IPS DF 4.7 (cell line): ENCODE data around the gene C11orf86.
"Not testable (repeated sequence)": the region's sequence is repeated elsewhere in the genome, so short reads cannot be mapped to it uniquely, and the experiment has no call there.

Source experiments
- DNase-seq: peaks from one replicate; pipeline ENCODE4 v3.0.0-alpha.2; 2013; ENCODE audit warnings: low spot score; ENCODE audit errors: extremely low read depth

Gene C11orf86

GRCh38 chr11:66988741-66989140 is 13.6 kb downstream of the C11orf86 start:
- DNase-seq = not testable (repeated sequence)

GRCh38 chr11:66989360-66989759 is 14.3 kb downstream of the C11orf86 start:
- DNase-seq = not testable (repeated sequence)

GRCh38 chr11:66992041-66992440 is 16.9 kb downstream of the C11orf86 start:
- no peak for DNase-seq

GRCh38 chr11:66996609-66997273 is 21.6 kb downstream of the C11orf86 start:
- DNase-seq = no peak

GRCh38 chr11:66999555-66999954 is 24.5 kb downstream of the C11orf86 start:
- no peak for DNase-seq

GRCh38 chr11:67001332-67001731 is 26.2 kb downstream of the C11orf86 start:
- no peak for DNase-seq

- DNase-seq = no peak
These were observed 27.3 kb downstream of the C11orf86 start for GRCh38 chr11:67002297-67002913.

GRCh38 chr11:67002921-67003411 is 27.9 kb downstream of the C11orf86 start:
- DNase-seq = no peak

- not testable (repeated sequence) for DNase-seq
These were observed 30.1 kb downstream of the C11orf86 start for GRCh38 chr11:67005200-67005599.

- DNase-seq = peak; percentile 97
These were observed 31.2 kb downstream of the C11orf86 start for GRCh38 chr11:67006029-67006884.

- no peak for DNase-seq
These were observed 32.0 kb downstream of the C11orf86 start for GRCh38 chr11:67007126-67007525.

GRCh38 chr11:67010296-67010905 is 35.3 kb downstream of the C11orf86 start:
- DNase-seq = no peak

GRCh38 chr11:67013511-67014045 is 38.5 kb downstream of the C11orf86 start:
- DNase-seq = no peak

GRCh38 chr11:67014343-67014742 is 39.2 kb downstream of the C11orf86 start:
- no peak for DNase-seq

GRCh38 chr11:67015048-67015447 is 39.9 kb downstream of the C11orf86 start:
- no peak for DNase-seq

GRCh38 chr11:67016550-67016949 is 41.4 kb downstream of the C11orf86 start:
- DNase-seq = no peak

- no peak for DNase-seq
These were observed 45.8 kb downstream of the C11orf86 start for GRCh38 chr11:67020949-67021348.

GRCh38 chr11:67022341-67022933 is 47.3 kb downstream of the C11orf86 start:
- no peak for DNase-seq

GRCh38 chr11:67022961-67023956 is 48.2 kb downstream of the C11orf86 start, which contains the start of gene SYT12:
Gene SYT12, plus strand, starts transcription at chr11:67023134. Its CDS starts 7,011 bp downstream, at chr11:67030145.
- no peak for DNase-seq

- DNase-seq = no peak
These were observed 48.9 kb downstream of the C11orf86 start for GRCh38 chr11:67023957-67024353.
